Lung (tissue), 5 donors: ENCODE data around the gene RTN1. TPM values are rescaled to one million over a fixed set of nuclear protein-coding genes. Genes with fewer than 3 reads are reported as not detected.

Experiments
- polyA plus RNA-seq, 2 donors: library from polyadenylated mRNA; stranded (reverse); fragments of 200-250 nt; gene quantifications; one replicate each; pipeline ENCODE4 v1.2.1, GENCODE V29; 2013
- small RNA-seq: library from RNA; depleted of rRNA; stranded (forward); fragments of <200 nt; gene quantifications from one replicate; pipeline ENCODE3, GENCODE V24; 2014; ENCODE audit warnings: low replicate concordance
- total RNA-seq, 2 donors: library from RNA; depleted of rRNA in 1 of 2; stranded (reverse); fragments of >200 nt in 1 of 2; gene quantifications; one replicate each; pipeline ENCODE4 v1.2.1, GENCODE V29; 2014 to 2021
- donor health status: Bipolar disorder and iron deficiency.
- donor health status: healthy.
- donor health status: DM: yes; HTN: yes; CAD: no.

RTN1 gene
- total and polyA plus RNA-seq, 4 donors = 2.4 to 9.0 (median 6.9) TPM

Small RNA genes lying within 50 kb of the gene (small RNA-seq; reads per million reads assigned to genes)
- gene MIR5586 = 0.06 reads per million

Other genes with a start within 250 kb of the RTN1 start
- 1 to 10 TPM in 1 of 2 donors, under 1 TPM in 1; 0.31 to 2.2 TPM for gene LRRC9, start 49.4 kb upstream of the RTN1 start, total RNA-seq
- under 1 TPM in 1 of 2 donors, not detected in 1; 0.07 TPM for gene LRRC9, start 49.4 kb upstream of the RTN1 start, polyA plus RNA-seq
- gene PCNX4, start 221.1 kb upstream of the RTN1 start, total RNA-seq = 100 to 1,000 TPM in 1 of 2 donors, 10 to 100 TPM in 1; 52.5 to 104 TPM
- gene PCNX4, start 221.1 kb upstream of the RTN1 start, polyA plus RNA-seq = 10 to 100 TPM; 14.3 to 16.1 TPM